Astrocyte of the cerebellum (primary cell): ENCODE results near the gene STS.
A peak's percentile ranks its signal among the peaks of the same experiment; 100 is the strongest.

Source experiments
- DNase-seq: peaks from one replicate; pipeline ENCODE4 v3.0.0-alpha.2; 2011; ENCODE audit warnings: low read depth
- H3K4me3 ChIP-seq: 2 replicates; pipeline ENCODE4 v1.5.1; 2011; ENCODE audit warnings: mild to moderate bottlenecking, low read depth, low read length, moderate library complexity
- in situ Hi-C: cut with HindIII; loops from 2 replicates; pipeline ENCODE4 v1.10.0; 2017; ENCODE audit warnings: low sequenced_read_pairs
- TF ChIP-seq, protein P1 (sequence below): IDR thresholded peaks from 2 replicates; pipeline ENCODE4 v1.5.1; 2012; ENCODE audit warnings: low read length, low read depth, moderate library complexity, mild to moderate bottlenecking; ENCODE audit errors: missing control alignments

The STS gene

DNA sequence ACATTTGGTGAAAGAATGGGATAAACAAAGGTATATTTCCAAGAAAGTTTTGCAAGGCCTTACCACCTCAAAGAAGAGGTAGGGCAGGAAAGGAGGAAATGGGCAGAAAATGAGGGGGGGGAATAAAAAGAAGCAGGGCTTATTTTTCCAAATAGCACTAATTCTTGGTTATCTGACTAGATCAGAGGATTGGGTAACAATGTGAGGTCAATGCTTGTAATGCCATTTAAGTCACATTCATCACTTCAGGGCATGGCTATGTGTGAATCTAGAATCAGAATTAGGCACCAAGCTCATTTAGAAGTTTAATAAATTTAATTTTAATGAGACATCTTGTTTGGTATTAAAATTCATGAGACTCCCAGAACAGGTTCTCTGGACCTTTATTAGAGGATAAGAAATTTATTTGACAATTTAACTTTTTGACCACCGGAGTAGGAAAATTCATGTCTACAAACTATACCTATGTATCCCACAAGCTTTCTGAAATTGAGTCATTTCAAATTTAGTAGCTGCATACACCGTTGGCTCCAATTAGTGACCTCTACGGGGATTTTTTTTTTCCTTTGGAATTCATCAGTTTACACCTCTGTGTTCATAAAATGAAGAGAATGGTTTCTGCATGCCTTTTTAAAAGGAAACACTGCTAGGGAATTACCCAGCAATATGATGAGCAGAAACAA is 1.4 kb upstream of the STS start:
- TF ChIP-seq, protein P1, sequence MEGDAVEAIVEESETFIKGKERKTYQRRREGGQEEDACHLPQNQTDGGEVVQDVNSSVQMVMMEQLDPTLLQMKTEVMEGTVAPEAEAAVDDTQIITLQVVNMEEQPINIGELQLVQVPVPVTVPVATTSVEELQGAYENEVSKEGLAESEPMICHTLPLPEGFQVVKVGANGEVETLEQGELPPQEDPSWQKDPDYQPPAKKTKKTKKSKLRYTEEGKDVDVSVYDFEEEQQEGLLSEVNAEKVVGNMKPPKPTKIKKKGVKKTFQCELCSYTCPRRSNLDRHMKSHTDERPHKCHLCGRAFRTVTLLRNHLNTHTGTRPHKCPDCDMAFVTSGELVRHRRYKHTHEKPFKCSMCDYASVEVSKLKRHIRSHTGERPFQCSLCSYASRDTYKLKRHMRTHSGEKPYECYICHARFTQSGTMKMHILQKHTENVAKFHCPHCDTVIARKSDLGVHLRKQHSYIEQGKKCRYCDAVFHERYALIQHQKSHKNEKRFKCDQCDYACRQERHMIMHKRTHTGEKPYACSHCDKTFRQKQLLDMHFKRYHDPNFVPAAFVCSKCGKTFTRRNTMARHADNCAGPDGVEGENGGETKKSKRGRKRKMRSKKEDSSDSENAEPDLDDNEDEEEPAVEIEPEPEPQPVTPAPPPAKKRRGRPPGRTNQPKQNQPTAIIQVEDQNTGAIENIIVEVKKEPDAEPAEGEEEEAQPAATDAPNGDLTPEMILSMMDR = no peak
- no peak for DNase-seq
- in situ Hi-C loops = no loop called here
- H3K4me3 ChIP-seq = no peak overlapping the region

DNA sequence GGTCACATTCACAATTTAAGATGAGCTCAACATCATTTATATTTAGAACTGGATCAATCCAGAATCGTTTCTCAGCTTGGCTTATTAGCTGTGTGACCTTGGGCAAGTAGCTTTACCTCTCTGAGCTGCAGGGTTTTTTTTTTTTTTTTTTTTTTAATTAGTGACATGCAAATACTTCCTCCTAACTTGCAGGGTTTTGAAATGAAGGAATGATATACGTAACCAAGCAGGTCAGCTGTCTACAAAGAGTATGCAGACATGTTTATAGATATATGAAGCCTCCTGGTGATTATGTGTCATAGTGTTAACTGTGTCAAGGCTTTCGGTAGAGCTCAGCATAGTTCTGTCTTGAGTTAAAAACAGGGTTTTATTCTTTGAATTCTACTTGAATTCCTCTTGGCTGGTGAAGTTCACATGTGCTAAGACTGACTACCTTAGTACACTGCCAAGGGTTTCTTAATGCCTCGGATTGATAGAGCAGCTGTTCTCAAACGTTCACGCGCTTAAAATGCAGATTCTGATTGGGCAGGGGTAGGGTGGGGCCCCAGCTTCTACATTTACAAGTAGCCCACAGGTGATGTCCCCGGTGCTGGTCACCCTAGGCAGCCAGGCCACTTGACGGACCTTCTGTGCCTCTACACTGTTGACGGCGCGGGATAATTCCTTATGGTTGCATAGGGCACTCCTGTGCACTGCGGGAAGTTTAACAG is 654 bp upstream of the STS start:
- in situ Hi-C loops = no loop called here
- H3K4me3 ChIP-seq = peak overlapping the region; percentile 91
- TF ChIP-seq, protein P1 = no peak
- DNase-seq = no peak

GRCh38 chrX:7147978-7148854 is 704 bp downstream of the STS start, which contains the start of gene PUDP:
Gene PUDP, minus strand, starts transcription at chrX:7148153. Its CDS starts 40 bp downstream, at chrX:7148113.
- TF ChIP-seq, protein P1 = peak; percentile 26
- in situ Hi-C loops = no loop called here
- DNase-seq = peak; percentile 72
- H3K4me3 ChIP-seq = peak within 1 kb of the TSS; percentile 91

DNA sequence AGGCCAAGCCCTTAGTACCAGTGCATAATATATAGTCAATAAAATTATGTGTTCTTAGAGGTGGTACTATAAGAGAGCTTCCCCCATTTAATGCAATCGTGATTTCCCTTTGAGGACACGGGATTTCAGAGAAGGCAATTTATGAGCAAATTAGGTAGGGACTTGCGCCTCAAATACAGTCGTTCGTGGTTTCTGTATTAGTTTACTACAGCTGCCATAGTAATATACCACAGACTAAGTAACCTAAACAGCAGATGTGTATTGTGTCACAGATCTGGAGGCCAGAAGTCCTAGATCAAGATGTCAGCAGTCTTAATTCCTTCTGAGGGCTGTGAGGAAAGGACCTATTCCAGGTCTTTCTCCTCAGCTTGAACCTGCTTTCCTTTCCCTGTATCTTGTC is 1.9 kb downstream of the STS start:
- no peak overlapping the region for H3K4me3 ChIP-seq
- in situ Hi-C loops = no loop called here
- no peak for DNase-seq
- TF ChIP-seq, protein P1 = no peak

DNA sequence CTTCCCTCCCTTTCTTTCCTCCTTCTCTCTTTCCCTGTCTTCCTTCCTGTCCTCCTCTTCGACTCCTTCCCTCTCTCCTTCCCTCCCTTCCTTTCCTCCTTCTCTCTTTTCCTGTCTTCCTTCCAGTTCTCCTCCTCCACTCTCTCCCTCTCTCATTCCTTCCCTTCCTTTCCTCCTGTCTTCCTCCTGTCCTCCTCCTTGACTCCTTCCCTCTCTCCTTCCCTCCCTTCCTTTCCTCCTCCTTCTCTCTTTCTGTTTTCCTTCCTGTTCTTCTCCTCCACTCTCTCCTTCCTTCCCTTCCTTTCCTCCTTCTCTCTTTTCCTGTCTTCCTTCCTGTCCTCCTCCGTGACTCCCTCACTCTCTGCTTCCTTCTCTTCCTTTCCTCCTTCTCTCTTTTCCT is 5.7 kb downstream of the STS start:
- no peak for DNase-seq
- in situ Hi-C loops = no loop called here
- H3K4me3 ChIP-seq = no peak overlapping the region
- TF ChIP-seq, protein P1 = no peak

DNA sequence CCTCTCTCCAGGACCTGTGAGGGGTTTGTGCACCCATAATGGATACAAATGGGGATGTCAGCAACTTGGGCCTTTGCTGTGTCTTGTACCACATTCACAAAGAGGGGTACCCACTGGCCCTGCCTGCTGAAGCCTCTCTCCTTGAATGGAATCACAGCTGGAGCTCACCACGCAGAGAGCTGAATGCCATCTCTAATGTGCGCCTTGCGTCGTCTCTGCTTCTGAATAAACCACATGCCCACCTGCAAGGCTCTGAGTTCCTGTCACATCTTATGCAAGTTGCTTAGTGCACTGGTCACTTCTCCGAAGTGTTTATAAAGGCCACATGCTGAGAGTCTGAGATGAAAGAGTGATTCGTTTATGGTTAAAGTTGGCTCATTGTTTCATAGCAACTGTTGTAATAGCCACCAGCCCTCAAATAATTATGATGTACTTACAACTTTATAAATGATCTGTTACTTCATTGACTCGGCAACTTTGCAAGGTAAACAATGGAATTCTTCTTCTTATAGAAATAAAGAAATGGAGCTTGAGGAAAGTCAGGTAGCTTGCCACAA is 6.6 kb downstream of the STS start:
- no peak for DNase-seq
- in situ Hi-C loops = no loop called here
- TF ChIP-seq, protein P1 = no peak
- H3K4me3 ChIP-seq = no peak overlapping the region
